ENCODE measurements around the gene MXD1.

MXD1 gene

DNA sequence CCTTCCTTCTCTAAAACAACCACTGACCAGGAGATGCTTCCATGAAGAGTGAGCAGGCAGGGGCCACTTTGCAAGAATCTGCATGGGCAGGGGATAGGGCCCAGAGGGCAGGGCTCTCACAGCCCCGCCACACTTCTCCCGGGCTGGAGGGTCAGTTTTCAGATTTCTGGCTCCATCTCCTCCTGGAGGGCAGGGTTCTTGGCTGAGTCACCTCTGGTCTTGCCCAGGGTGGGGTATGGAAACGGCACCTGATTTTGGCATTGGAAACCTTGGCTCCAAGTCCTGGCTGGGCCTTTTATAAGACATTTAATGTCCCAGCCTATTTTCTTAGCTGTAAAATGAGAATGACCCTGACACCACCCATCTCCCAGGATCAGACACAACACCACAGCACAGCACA lies 74.1 kb downstream of the MXD1 start:
- H3K36me3 Mint-ChIP-seq: peaks cover 8% of the 10 kb centered on the region
- H3K4me1 Mint-ChIP-seq: peaks cover 5% of the 10 kb centered on the region
- ATAC-seq (ENCODE audit: low read depth) (no peak), DNase-seq (ENCODE audit: low spot score in 2 of 2) (no peak)
- H3K27me3 Mint-ChIP-seq: peaks cover 2% of the 10 kb centered on the region
- no peak overlapping the region for H3K4me3 Mint-ChIP-seq
- H3K9me3 Mint-ChIP-seq: peaks cover 2% of the 10 kb centered on the region
- H3K27ac Mint-ChIP-seq: no peak overlapping the region

DNA sequence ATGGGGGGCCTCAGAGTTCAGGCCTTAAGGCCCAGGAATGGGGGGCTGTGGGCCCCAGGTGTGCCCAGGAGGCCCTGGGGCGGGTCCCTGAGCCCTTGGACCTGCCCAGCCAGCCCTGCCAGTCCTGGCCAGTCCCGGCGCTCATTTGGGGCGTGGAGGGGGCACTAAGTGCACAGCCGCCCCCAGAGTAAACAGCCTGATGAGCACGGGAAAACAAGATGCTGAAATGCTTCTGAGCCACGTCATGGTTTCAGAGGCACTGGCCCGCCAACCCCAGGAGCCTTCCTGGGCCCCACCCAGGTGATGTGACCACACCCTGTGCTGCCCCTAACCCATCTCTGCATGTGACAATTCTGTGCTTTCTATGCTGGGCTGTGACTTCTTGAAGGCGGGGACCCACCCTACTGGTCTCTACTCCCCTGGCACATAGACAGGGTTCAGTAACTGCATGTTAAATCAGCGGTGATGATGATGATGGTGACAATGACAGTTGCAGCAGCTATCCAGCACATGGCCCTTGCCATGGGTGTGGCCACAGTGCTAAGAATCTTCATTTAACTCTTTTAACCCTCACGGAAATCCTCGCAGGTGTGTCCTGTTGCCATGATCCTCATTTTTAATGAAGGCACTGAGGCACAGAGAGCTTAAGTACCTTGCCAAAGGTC lies 74.7 kb downstream of the MXD1 start:
- Mint-ChIP-seq H3K4me3 (no peak overlapping the region), H3K9me3 (peaks cover 2% of the 10 kb centered on the region), H3K27ac (no peak overlapping the region), H3K27me3 (peaks cover 2% of the 10 kb centered on the region), H3K4me1 (peaks cover 5% of the 10 kb centered on the region), H3K36me3 (peaks cover 11% of the 10 kb centered on the region)
- DNase-seq (ENCODE audit: low spot score in 2 of 2) (no peak), ATAC-seq (ENCODE audit: low read depth) (no peak)

Measured in memory B cell (primary cell).